Immature natural killer cell (primary cell): ENCODE results near the gene VPS37C. TPM values are rescaled to one million over a fixed set of nuclear protein-coding genes. Genes with fewer than 3 reads are reported as not detected.
"Not testable (repeated sequence)": the region's sequence is repeated elsewhere in the genome, so short reads cannot be mapped to it uniquely, and the experiment has no call there.

ENCODE experiments used
- DNase-seq, 3 donors: peaks; one replicate each; pipeline ENCODE4 v3.0.0; 2022; ENCODE audit warnings: mixed read lengths in 1 of 3
- H3K27ac Mint-ChIP-seq, 6 donors: one replicate each; pipeline ENCODE4 v1.8.0; 2020; ENCODE audit warnings: mixed read lengths in 6 of 6, mild to moderate bottlenecking in 5 of 6, inconsistent platforms in 4 of 6, moderate library complexity in 3 of 6
- H3K27me3 Mint-ChIP-seq, 3 donors: one replicate each; pipeline ENCODE4 v1.8.0; 2020 to 2021; ENCODE audit warnings: low read depth in 3 of 3, mild to moderate bottlenecking in 3 of 3, mixed read lengths in 3 of 3, moderate library complexity in 3 of 3, inconsistent platforms in 1 of 3
- H3K36me3 Mint-ChIP-seq, 3 donors: one replicate each; pipeline ENCODE4 v1.8.0; 2020; ENCODE audit warnings: mixed read lengths in 3 of 3, inconsistent platforms in 2 of 3, mild to moderate bottlenecking in 2 of 3
- H3K4me1 Mint-ChIP-seq, 2 donors: one replicate each; pipeline ENCODE4 v1.8.0; 2020; ENCODE audit warnings: inconsistent platforms in 2 of 2, mild to moderate bottlenecking in 2 of 2, mixed read lengths in 2 of 2, moderate library complexity in 1 of 2
- H3K4me3 Mint-ChIP-seq, 5 donors: one replicate each; pipeline ENCODE4 v1.8.0; 2020; ENCODE audit warnings: mild to moderate bottlenecking in 5 of 5, mixed read lengths in 5 of 5, inconsistent platforms in 3 of 5, moderate library complexity in 3 of 5
- H3K9me3 Mint-ChIP-seq, 6 donors: one replicate each; pipeline ENCODE4 v1.8.0; 2020; ENCODE audit warnings: mild to moderate bottlenecking in 6 of 6, mixed read lengths in 6 of 6, inconsistent platforms in 4 of 6, moderate library complexity in 3 of 6
- polyA plus RNA-seq, 3 donors: library from polyadenylated mRNA; unstranded; fragments of 300-500 nt; fragmentation: Illumina TruSeq; gene quantifications; one replicate each; pipeline ENCODE4 v1.2.3, GENCODE V29; 2021

Gene VPS37C
- polyA plus RNA-seq, 3 donors from 2014 or later = 0.36 to 0.95 TPM; not detected in 1

DNA sequence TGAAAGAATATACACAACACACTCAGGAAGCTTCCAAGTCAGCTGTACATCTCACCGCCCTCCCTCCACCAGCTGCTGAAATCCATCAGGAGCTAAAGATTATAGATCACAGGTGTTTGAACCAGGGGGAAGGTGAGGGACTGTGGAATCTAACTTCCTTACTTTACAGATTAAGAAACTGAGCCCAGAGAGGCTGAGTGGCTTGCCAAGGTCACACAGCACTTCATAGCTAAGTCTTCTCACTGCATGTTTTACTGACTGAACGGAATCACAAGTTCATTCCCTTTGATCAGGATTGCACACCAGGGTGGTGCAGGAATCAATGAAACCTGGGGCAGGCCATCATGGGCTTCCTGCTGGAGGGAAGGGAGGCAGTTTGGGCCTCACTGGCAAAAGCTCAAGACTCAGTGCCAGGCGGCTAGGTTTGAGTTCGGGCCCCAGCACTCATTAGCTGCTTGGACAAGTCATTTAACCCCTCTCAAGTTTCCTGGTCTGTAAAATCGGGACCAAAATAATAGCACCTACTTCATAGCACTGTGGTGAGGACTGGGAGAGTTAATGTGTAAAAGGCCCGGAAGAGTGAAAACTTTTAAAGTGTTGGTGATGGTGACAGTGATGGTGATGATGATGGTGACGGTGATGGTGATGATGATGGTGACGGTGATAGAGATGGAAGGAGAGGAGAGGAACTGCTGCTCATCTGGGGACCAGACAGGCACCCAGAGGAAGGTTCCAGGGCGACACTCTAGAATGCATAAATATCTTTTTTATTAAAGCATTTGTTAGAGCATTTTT lies 50.8 kb downstream of the VPS37C start:
- H3K4me1 Mint-ChIP-seq = peaks cover 7 to 14% of the 10 kb centered on the region in 2 donors
- peak overlapping the region in 3 of 6 donors; percentile 0 to 74 (median 41) for H3K27ac Mint-ChIP-seq
- peak in 1 of 3 donors; percentile 24 for DNase-seq
- H3K9me3 Mint-ChIP-seq = no peaks in the 10 kb centered on the region
- H3K27me3 Mint-ChIP-seq = peaks cover 0 to 8% (median 0%) of the 10 kb centered on the region in 3 donors
- no peaks in the 10 kb centered on the region for H3K36me3 Mint-ChIP-seq
- H3K4me3 Mint-ChIP-seq = no peak overlapping the region

DNA sequence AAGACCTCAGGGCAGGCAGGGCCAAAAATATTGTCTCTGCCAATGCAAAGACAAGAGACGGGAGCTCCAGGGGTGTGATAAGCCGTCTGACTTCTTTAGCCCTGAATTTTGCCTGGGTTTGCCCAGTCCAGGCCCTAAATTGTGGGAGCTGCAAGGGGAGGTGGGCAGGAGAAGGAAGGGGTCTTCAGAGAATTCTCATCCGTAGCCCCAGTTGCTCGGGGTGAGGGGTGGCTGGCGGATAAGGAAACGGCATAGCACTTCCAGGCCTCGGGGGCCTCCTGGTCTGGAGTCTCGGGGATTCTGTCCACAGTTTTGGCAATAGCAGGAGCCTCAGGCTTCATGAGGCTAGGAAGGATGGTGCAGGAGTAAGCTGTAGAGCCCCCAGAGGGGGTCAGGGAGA lies 51.6 kb downstream of the VPS37C start:
- Mint-ChIP-seq H3K27ac (peak overlapping the region in 2 of 6 donors; percentile 34 to 46), H3K9me3 (no peaks in the 10 kb centered on the region), H3K4me3 (no peak overlapping the region), H3K36me3 (no peaks in the 10 kb centered on the region), H3K4me1 (peaks cover 7 to 14% of the 10 kb centered on the region in 2 donors), H3K27me3 (peaks cover 0 to 4% (median 0%) of the 10 kb centered on the region in 3 donors)
- no peak for DNase-seq

DNA sequence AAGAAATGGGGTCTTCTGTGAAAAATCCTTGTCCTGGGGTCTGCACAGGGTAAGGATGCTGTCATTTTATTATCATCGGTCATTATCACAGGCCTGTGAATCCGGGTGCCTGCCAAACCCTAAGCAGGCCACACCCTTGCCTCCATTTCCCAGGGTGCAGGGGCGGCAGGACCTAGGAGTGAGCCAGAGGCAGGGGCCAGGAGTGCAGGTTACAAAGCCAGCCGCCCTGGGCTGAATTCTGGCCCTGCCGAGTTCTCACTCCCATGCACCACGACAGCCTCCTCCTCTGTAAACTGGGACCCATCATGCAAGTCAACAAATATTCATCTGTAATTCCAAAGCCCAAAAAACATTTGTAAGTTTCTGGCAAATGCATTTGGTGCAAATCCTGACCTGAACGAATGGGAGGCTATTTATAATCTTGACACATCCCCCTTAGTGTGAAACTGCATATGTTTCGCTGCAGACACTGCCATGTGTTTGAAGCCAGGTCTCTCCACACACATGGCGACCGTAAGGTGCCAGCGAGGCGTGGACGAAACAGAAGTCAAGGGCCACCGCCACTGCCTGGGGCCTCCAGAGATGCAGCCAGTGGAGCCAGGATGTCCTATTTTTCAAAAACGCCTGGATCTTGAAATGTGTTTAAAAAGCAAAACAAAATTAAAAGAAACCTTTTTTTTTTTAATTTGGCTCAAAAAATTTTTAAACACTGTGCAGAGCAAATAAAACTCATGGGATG lies 52.2 kb downstream of the VPS37C start:
- no peak overlapping the region for H3K4me3 Mint-ChIP-seq
- no peak for DNase-seq

DNA sequence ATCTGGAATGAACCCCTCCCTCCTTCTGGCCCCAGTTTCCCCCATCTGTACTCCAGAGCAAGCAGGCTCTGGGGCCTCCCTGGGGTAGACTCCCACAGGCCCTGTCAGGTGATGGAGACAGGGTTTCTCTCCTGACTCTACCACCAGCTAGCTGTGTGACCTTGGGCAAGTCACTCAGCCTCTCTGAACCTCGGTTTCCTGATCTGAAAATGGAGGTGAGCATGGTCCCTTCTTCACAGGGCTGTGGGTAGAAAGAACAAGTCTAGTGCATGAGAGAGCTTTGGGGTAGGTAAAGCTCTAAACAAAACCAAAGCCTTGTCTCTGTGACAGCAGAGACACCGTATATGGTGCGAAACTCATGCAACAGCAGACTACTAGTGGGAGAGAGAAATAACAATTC lies 53.3 kb downstream of the VPS37C start:
- no peaks in the 10 kb centered on the region for H3K9me3 Mint-ChIP-seq
- peaks cover 7 to 14% of the 10 kb centered on the region in 2 donors for H3K4me1 Mint-ChIP-seq
- no peaks in the 10 kb centered on the region for H3K36me3 Mint-ChIP-seq
- DNase-seq = no peak
- no peak overlapping the region for H3K4me3 Mint-ChIP-seq
- peaks cover 0 to 4% (median 2%) of the 10 kb centered on the region in 3 donors for H3K27me3 Mint-ChIP-seq
- H3K27ac Mint-ChIP-seq = peak overlapping the region in 1 of 6 donors; percentile 46

More for the DNA sequence above, 52.2 kb downstream of the VPS37C start:
- no peak overlapping the region for H3K27ac Mint-ChIP-seq
- H3K4me1 Mint-ChIP-seq = peaks cover 7 to 14% of the 10 kb centered on the region in 2 donors
- no peaks in the 10 kb centered on the region for H3K9me3 Mint-ChIP-seq
- peaks cover 0 to 4% (median under 1%) of the 10 kb centered on the region in 3 donors for H3K27me3 Mint-ChIP-seq
- H3K36me3 Mint-ChIP-seq = no peaks in the 10 kb centered on the region

DNA sequence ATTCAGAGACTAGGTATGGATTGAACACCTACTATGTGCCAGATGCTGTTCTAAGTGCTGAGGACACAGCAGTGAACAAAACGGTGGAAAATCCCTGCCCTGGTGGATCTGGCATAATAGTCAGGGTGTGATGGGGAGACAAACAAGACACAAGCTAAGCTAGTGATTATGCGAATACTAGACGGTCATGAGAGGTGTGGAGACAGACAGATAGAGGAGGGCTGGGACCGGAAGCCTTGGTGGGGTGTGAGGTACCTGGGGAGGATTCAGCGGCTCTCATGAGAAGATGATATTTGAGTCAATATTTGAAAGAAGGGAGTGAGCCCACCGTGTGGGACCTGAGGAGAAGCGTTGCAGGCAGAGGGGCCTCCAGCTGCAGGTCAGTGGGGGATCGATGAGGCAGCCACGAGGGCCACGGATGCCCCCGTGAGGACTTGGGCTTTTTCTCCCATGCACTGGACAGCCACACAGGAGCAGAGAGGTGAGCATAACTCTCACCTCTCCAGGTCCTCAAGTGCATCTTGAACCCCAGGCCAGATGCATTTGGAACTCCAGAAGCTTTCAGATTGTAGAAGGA lies 54.2 kb downstream of the VPS37C start:
- no peak overlapping the region for H3K4me3 Mint-ChIP-seq
- no peaks in the 10 kb centered on the region for H3K36me3 Mint-ChIP-seq
- peak overlapping the region in 2 of 6 donors; percentile 7 to 13 for H3K27ac Mint-ChIP-seq
- H3K27me3 Mint-ChIP-seq = peaks cover 0 to 4% (median 2%) of the 10 kb centered on the region in 3 donors
- no peaks in the 10 kb centered on the region for H3K9me3 Mint-ChIP-seq
- peaks cover 5 to 11% of the 10 kb centered on the region in 2 donors for H3K4me1 Mint-ChIP-seq
- no peak for DNase-seq

DNA sequence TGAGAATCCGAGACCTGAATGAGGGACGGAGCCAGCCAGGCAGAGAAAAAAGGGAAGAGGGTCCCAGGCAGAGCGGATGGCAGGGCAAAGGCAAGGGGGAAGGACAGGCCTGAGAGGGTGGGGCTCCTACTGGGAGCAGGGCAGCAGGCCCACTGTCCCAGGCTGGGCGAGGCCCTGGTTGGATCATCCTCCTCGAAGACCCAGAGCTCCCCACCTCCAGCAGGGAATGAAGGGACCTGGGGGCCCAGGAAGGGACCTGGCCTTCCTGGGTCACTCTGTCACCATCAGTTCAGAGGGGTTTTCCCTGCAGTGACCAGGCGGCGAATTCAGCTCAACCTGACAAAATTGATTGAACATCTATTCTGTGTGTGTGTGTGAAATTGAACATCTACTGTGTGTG lies 54.9 kb downstream of the VPS37C start:
- Mint-ChIP-seq H3K27me3 (peaks cover 0 to 4% (median 2%) of the 10 kb centered on the region in 3 donors), H3K9me3 (no peaks in the 10 kb centered on the region), H3K4me1 (peaks cover 0 to 4% of the 10 kb centered on the region in 2 donors), H3K27ac (no peak overlapping the region), H3K4me3 (no peak overlapping the region), H3K36me3 (no peaks in the 10 kb centered on the region)
- no peak for DNase-seq

DNA sequence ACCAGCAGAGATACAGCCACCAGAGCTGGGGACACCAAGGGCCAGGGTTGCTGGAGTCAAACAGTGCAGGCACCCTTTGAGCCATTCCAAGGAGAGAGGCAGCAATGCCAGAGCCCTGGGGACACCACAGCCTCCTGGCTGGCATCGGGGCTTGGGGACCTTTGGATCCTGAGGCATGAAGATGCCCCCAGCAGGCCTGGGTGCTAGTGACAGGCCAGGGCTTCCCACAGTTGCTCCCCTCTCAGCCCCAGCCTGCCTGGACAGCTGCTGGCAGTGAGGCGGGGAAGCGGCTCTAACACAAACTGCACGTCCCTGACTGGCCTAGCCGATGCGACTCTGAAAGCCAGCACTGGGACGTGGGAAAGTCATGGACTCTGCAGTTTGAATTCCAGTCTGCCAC lies 56.3 kb downstream of the VPS37C start:
- H3K36me3 Mint-ChIP-seq = no peaks in the 10 kb centered on the region
- H3K27me3 Mint-ChIP-seq = peaks cover 0 to 4% (median 2%) of the 10 kb centered on the region in 3 donors
- no peaks in the 10 kb centered on the region for H3K9me3 Mint-ChIP-seq
- no peak overlapping the region for H3K4me3 Mint-ChIP-seq
- no peaks in the 10 kb centered on the region for H3K4me1 Mint-ChIP-seq
- no peak overlapping the region for H3K27ac Mint-ChIP-seq
- no peak for DNase-seq

DNA sequence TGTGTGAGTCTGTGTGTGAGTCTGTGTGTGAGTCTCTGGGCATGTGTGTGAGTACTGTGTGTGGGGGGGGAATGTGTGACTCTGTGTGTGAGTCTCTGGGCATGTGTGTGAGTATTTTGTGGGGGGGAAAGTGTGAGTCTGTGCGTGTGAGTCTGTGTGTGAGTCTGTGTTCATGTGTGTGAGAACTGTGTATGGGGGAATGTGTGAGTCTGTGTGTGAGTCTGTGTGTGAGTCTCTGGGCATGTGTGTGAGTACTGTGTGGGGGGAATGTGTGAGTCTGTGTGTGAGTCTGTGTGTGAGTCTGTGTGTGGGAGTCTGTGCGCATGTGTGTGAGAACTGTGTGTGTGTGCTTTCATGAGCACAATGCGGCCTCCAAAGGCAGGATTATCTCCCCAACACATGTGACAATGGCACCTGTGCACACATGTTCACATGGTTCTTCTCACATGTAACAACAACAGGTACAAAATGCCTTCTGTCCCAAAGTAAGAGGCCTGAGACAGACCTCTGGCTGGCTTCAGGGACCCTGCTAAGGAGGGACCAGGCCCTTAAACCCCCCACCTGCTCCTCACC lies 57.3 kb downstream of the VPS37C start:
- peaks cover 0 to 4% (median 2%) of the 10 kb centered on the region in 3 donors for H3K27me3 Mint-ChIP-seq
- no peaks in the 10 kb centered on the region for H3K4me1 Mint-ChIP-seq
- no peak for DNase-seq
- H3K27ac Mint-ChIP-seq = peak overlapping the region in 3 of 6 donors; percentile 3 to 37 (median 24)
- no peaks in the 10 kb centered on the region for H3K9me3 Mint-ChIP-seq
- no peaks in the 10 kb centered on the region for H3K36me3 Mint-ChIP-seq
- no peak overlapping the region for H3K4me3 Mint-ChIP-seq

DNA sequence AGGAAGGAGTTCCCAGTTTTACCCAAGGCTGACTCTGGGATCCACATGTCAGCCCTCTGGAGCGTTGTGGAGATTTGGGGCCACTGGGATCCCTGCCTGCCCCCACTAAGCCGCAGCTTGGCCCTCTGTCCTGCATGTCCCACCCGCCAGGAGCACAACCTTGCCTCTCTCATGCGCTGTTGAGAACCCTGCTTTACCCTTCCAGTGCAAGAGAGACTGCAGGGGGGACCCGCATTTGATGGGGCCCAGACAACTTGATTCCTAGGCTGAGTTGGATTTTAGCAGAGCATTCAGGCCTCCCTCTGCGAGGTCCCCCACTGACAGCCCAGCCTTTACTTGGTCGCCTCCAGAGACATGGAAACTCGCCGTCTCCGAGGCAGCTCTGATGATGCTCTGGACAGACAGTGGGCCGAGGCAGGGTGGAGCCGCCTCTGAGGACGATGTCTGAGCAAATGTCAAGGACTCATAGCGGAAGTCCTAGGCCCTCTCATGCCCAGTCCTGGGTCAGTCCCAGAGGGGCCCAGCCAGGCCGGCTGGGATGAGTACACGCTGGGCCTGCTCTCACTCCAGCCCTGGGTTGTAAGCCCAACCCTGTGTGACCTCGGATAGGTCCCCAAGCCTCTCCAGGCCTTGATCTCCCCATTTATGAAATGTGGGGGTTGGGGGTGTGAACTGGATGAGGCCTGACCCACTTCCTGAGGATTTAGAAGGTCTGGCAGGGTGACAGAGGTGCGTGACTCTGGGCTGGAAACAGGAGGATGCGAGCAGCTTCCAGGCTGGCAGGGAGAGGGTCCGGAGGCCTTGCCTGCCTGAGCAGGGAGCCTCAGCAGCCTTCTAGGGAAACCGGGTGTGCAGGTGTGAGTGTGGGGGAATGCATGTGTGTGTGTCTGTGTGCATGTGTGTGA lies 58.3 kb downstream of the VPS37C start:
- no peaks in the 10 kb centered on the region for H3K9me3 Mint-ChIP-seq
- H3K27me3 Mint-ChIP-seq = peaks cover 0 to 4% (median 2%) of the 10 kb centered on the region in 3 donors
- no peak for DNase-seq
- H3K4me3 Mint-ChIP-seq = peak overlapping the region in 1 of 5 donors; percentile 2
- H3K36me3 Mint-ChIP-seq = no peaks in the 10 kb centered on the region
- no peaks in the 10 kb centered on the region for H3K4me1 Mint-ChIP-seq
- H3K27ac Mint-ChIP-seq = peak overlapping the region in 2 of 6 donors; percentile 3 to 24

DNA sequence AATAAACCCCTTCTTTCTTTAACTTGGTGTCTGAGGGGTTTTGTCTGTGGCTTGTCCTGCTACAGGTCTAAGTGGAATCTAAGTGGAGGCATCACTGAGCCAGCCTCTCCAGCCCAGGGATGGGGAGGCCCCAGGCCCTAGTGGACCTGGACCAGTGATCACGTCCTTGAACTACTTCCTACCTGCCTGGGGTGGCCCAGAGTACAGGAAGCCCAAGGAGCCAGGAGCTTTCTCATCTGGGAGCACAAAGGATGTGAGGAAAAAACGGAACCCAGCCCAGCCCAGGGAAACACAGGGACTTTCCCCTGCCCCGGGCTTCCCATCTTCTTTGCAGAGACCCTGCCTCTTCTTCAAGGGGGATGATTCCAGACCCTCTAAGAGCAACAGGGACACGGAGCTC lies 62.4 kb downstream of the VPS37C start:
- peaks cover 3 to 10% of the 10 kb centered on the region in 2 donors for H3K4me1 Mint-ChIP-seq
- H3K27me3 Mint-ChIP-seq = peaks cover 0 to 1% (median 0%) of the 10 kb centered on the region in 3 donors
- H3K36me3 Mint-ChIP-seq = peaks cover 0 to 3% (median 0%) of the 10 kb centered on the region in 3 donors
- no peak overlapping the region for H3K27ac Mint-ChIP-seq
- DNase-seq = no peak
- no peaks in the 10 kb centered on the region for H3K9me3 Mint-ChIP-seq
- no peak overlapping the region for H3K4me3 Mint-ChIP-seq

DNA sequence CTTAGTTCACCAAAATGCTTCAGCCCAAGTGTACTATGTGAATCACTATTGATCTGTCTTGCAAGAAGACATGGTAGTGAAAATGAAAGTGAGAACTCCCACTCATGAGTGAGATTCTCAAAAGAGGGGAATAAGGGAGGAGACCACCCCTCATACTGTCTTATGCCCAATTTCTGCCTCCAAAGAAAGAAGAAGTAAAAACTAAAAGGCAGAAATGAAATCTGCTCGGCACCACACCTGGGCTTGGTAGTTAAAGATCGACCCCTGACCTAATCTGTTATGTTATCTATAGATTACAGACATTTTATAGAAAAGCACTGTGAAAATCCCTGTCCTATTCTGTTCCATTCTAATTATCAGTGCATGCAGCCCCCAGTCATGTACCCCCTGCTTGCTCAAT lies 63.0 kb downstream of the VPS37C start:
- H3K36me3 Mint-ChIP-seq, H3K9me3 Mint-ChIP-seq, H3K27me3 Mint-ChIP-seq, H3K4me3 Mint-ChIP-seq, H3K27ac Mint-ChIP-seq, DNase-seq: not testable (repeated sequence)
- H3K4me1 Mint-ChIP-seq = peaks cover 3 to 10% of the 10 kb centered on the region in 2 donors

DNA sequence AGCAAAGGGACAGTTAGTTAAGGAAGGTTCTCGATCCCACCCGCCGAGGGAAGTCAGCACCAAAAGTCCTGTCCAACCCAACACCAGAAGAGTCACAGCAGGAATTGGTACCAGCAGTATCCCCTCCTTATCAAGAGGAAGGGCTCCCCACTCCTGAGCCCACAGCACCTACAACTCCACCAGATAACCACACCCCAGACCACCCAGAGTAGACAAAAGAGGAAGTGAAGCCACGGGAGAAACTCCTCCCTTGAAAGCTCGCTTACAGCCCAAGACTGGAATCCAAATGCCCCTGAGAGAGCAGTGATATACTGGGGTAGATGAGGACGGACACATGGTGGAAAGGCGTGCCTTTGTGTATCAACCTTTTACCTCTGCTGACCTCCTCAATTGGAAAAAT lies 66.2 kb downstream of the VPS37C start:
- Mint-ChIP-seq H3K27ac (no peak overlapping the region), H3K27me3 (peaks cover 1 to 2% (median 1%) of the 10 kb centered on the region in 3 donors), H3K4me1 (peaks cover 3 to 10% of the 10 kb centered on the region in 2 donors), H3K36me3 (peaks cover 0 to 3% (median 0%) of the 10 kb centered on the region in 3 donors), H3K9me3 (no peaks in the 10 kb centered on the region), H3K4me3 (no peak overlapping the region)
- no peak for DNase-seq

DNA sequence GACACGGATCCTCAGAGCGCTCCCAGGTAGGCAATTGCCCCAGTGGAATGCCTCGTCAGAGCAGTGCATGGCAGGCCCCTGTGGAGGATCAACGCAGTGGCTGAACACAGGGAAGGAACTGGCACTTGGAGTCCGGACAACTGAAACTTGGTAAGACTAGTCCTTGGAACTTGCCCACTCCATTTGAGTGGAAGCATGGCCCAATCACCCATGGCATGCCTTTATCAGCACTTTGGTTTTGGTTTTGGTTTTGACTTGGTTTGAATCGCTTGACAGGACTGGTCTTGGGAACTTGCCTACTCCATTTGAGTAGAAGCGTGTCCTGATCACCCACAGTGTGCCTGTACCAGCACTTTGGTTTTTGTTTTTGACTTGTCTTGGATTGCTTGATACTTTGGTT lies 67.1 kb downstream of the VPS37C start:
- peak overlapping the region in 1 of 5 donors; percentile 30 for H3K4me3 Mint-ChIP-seq

More for the DNA sequence above, 67.1 kb downstream of the VPS37C start:
- not testable (repeated sequence) for H3K36me3 Mint-ChIP-seq, DNase-seq, H3K27me3 Mint-ChIP-seq, H3K9me3 Mint-ChIP-seq
- Mint-ChIP-seq H3K4me1 (peaks cover 3 to 10% of the 10 kb centered on the region in 2 donors), H3K27ac (peak overlapping the region in 1 of 6 donors; percentile 21)
